NCI-H187 treated with DMSO at 0.1 percent for 48 hours (cell line): ENCODE data around the gene EPB41.
"Not testable (repeated sequence)": the region's sequence is repeated elsewhere in the genome, so short reads cannot be mapped to it uniquely, and the experiment has no call there.

ENCODE experiments used
- DNase-seq: peaks from one replicate; lab custom pipeline; 2025; lab: John Stamatoyannopoulos, UW

Gene EPB41

GRCh38 chr1:29133861-29134694, 219.7 kb downstream of the EPB41 start:
- DNase-seq = no peak

DNA sequence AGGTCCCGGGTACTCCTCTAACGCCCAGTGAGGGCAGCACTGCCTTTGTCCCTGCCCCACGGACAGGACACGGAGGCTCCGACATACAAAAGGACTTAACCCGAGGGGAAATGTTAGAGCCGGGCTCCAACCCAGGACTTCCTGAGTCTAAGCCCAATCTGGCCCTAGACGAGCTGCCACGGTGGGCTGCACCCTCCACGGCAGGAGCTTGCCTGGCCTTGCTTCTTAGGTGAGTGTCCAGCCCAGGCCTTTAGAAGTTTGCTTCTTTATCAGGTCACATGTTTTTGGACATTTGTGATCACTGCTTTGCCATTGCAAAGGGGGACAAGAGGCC, 220.3 kb downstream of the EPB41 start:
- DNase-seq = no peak

- DNase-seq = no peak
Measured at GRCh38 chr1:29136391-29136915, 222.1 kb downstream of the EPB41 start.

DNA sequence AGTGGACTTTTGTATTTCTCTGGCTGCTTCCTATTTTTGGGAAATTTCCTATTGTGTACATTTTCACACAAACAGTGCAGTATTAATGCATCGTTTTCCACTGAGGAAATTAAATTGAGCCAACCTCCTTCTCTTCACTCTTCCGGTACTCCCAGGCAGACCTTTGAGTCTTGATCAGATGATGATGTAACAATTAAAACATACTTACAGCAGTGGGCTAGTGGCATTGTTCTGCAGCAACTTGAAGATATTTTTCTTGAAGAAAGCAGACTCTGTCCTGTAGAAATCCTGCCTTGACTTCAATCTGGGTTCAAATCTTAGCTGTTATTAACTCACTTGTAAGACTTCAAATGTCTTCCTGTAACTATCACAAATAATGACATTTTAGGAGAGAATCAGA, 228.3 kb downstream of the EPB41 start:
- DNase-seq = no peak

DNA sequence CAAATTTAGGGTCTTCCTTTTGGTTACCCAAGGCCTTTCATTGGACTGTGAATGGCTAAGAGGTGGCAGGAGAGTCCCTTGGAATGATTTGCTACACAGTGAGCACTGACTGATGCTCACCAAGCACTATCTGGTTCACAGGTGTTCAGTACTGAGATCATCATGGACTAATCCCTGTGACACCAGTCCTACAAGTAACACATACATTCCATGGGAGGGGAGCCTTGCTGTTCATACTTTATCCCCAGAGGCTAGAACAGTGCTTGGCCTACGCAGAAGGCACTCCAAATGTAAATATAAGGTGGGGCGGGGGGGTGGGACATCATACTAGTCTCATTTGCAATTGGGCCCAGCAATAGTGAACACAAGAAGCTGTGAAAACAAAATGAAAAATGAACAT, 229.8 kb downstream of the EPB41 start:
- no peak for DNase-seq

DNA sequence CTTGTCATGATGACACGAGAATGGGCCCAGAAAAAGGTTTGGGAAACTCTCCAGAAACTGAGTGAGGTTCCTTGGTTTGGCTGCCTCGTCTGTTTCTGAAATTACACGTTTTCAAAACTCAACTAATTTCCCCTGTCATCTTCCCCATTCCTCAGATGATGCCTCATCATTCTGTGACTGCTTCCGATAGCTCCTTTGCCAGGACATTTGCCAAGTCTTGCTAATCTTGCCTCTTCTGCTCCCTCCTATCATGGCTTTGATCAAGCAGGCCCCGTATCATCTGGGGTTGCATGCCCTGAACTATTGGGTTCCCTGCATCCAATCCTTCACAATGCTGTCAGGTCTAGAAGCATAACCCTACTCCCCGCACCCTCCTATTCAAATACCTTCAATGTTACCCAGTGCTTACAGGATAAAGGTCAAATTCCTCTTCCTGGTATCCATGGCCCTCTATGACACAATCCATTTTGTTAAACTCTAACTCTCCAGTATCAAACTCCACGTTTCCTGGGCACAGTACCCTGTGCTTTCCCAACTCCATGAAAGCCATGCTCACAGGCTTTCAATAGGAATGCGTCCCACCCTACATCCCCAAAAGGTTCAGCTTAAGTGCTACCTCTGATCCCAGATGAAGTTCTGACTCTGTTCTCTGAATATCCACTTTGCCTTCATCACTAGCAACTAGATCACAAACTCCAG, 231.5 kb downstream of the EPB41 start:
- no peak for DNase-seq

GRCh38 chr1:29148656-29149491, 234.5 kb downstream of the EPB41 start:
- no peak for DNase-seq

- DNase-seq = not testable (repeated sequence)
Measured at GRCh38 chr1:29150346-29150745, 236.0 kb downstream of the EPB41 start.

- no peak for DNase-seq
Measured at GRCh38 chr1:29152046-29152805, 237.9 kb downstream of the EPB41 start.

DNA sequence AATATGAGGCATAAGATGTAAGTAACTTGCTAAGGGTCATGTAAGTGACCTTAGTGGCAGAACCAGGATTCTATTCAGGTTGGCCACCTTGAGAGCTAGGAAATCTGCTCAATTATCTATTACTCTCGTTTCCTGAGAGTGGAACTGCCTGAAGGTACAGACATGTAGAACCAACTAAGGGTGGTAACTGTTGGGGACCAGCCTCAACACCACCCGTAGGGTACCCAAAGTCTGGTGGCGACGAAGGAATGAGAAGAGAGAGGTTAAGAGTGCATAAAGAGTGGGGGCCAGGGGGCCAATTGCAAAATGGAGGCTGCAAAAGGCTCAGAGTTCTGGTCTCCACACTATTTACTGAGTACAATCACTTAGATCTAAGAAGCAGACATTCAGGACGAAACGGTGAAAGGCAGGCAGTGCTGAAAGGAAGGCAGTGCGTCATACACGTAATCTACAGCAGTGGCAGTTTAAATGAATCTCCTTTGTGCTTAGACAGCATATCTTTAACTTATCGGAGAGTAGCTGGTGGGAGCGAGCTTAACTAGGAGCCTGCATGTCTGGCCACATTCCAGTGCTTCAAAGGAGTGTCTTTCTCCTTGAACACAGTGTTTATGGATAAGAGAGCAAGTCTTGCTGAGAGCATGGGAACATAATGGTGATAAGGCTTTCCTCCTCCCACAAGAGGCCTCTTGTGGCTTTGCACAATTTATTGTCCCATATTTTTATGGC, 242.3 kb downstream of the EPB41 start:
- no peak for DNase-seq

DNA sequence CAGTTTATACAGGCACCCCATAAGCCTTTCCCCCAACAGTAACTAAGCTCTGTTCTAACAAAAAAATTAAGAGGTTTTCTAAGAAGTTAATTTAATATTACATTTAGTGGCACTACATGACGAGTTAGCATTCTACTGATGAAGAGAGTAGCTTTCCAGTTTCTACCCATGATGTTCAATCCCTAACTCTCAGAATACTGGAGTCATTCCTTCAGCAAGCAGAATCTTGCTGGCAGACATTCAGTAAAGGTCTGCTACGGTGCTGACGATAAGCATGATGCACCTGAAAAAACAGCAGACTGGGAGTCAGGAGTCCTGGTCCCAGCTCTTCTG, 242.9 kb downstream of the EPB41 start:
- no peak for DNase-seq

GRCh38 chr1:29159773-29160172, 245.4 kb downstream of the EPB41 start:
- DNase-seq = no peak

DNA sequence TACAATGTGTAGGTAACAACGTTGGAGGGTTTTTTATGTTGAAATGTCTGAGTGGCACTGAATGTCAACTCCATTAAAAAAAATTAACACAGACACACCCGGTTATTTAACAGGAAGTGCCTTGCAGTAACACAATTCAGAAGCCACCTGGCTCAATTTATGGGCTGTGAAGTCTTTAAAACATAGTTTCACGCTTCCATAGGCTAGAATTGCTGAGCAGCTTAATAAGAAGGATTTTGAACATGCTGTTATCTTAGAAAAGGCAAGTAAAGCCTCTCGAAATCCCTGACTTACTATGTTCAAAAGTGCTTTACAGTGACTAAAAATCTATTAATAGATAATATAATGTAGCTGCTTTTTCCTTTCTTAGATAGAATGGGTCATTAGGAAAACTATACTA, 247.7 kb downstream of the EPB41 start:
- no peak for DNase-seq

GRCh38 chr1:29162476-29163138, 248.2 kb downstream of the EPB41 start:
- no peak for DNase-seq

DNA sequence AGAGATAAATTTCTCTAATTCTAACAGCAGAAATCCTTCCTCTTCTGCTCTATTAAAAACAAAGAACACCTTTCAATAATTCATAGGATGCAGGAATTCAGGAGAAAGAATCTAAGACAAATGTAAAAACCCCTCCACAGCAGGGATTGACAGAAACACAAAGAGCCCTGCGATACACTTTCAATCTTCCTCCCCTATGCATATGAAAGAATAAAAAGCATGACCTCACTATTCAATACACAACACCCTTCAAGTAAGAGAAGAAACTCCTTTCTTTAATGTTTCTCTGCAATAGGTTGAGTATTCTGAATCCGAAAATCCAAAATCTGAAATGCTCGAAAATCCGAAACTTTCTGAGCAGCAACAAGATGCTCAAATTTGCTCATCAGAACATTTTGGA, 250.2 kb downstream of the EPB41 start:
- no peak for DNase-seq

DNA sequence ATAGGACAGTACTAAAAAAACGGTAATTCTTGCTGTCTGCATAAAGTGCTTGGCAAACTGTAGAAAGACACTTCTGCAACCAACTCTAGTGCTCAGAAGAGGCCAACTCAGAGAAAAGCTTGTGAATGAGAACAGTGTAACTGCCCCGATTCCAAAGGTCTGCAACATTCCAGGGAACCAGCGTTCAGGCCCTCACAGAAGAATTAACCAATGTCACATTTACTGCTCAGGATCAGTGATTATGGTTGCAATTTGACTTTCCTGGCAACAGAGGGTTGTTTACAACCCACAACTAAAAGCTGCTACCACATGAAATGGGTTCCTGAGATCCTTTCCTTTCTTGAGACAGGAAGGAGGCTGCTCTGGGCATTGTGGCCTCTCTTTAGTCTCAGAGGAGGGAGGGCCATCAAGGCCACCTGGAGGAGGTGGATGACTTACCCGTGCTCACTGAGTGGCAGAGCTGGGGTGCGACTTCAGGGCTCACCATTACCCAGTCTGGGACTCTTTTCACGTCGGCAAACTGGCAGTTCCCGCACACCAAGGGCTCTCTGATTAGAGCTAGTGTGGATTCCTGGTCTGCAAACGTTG, 252.0 kb downstream of the EPB41 start:
- DNase-seq = no peak

- no peak for DNase-seq
Measured at GRCh38 chr1:29167904-29168303, 253.5 kb downstream of the EPB41 start.
